GM18858 (cell line): Measurements from ENCODE around the gene PTPN3.
"Not testable (repeated sequence)": the region's sequence is repeated elsewhere in the genome, so short reads cannot be mapped to it uniquely, and the experiment has no call there.

Experiments
- ATAC-seq: cut with Tn5 transposase; IDR thresholded peaks from one replicate; pipeline ENCODE4 v1.9.1; 2021; ENCODE audit not compliant: unreplicated experiment

PTPN3 gene

DNA sequence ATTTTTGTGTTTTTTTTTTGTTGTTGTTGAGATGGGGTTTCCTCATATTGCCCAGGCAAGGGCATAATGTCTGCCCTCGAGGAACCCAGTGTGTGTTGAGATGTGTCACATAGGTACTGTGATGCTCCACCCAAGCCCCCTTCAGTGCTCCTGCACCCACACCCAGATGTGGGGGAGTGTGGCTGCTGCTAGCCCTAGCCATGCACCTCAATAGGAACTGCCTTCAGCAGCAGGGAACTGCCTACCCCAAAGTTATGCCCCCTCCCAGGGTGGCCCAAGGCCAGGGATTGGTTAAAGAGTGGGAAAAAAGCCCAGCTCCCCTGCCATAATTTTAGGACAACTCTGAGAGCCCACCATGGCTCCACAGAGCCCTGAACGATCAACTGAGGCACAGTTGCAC is 143.9 kb downstream of the PTPN3 start:
- ATAC-seq, result no peak

- no peak for ATAC-seq
Measured at GRCh38 chr9:109351032-109351431, 147.1 kb downstream of the PTPN3 start.

DNA sequence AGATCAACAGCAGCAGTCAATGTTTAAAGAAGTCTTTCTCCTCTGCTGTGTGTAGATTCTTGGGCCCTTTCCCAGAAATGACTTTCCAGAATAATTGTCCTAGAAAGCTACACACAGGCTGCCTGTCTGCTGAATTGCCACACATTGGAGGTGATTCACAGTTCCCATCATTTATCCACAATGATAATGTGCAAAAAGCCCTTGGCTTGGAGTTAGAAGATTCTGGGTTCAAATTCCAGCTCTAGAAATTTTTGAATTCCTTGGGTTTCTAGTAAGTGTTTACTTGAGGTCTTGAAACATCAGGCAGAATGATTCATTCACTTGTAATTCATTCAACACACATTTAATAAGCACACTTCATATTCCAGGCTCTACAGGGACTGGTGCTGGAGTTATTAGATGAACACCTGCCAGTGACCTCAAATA is 148.7 kb downstream of the PTPN3 start:
- no peak for ATAC-seq

DNA sequence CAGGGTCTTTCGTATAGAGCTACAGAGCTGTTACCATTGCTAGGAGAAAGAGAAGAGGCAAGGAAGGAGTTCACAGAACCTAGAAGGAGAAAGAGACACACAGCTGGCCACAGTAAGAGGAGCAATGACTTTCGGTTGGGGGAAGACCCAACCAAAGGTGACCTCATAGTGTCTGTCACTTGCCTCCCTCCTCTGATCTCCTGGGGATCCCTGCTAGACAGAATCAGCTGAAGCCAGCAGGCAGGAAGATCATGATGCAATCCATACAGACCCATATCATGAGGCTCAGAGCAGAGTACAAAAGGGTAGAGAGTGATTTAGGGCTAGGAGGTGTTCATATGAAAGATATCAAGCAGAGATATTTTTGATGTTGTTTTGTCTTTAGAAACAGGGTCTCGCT is 151.2 kb downstream of the PTPN3 start:
- no peak for ATAC-seq

DNA sequence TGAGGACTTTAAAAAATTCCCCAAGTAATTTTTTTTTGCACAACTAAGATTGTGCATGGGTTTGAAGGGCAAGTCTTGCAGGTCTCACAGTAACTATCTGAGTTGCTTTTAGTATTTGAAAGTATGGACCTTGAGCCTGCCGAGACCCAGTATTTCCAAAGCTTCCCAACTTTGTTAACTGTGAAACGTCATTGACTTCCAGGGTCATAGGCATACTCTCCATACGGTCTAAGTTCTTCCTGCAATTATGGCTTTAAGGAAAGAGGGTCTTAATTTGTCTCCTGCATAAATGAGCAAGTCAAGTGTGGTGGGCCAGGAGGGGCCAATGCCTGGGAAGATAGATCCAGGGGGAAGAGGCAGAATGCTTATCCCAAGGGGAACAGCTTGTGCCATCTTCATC is 153.2 kb downstream of the PTPN3 start:
- no peak for ATAC-seq

GRCh38 chr9:109342878-109343277 is 155.2 kb downstream of the PTPN3 start:
- no peak for ATAC-seq

- ATAC-seq, result no peak
Measured at GRCh38 chr9:109341561-109341960, 156.5 kb downstream of the PTPN3 start.

GRCh38 chr9:109340979-109341378 is 157.1 kb downstream of the PTPN3 start:
- not testable (repeated sequence) for ATAC-seq

GRCh38 chr9:109336409-109336808 is 161.7 kb downstream of the PTPN3 start:
- ATAC-seq, result no peak

DNA sequence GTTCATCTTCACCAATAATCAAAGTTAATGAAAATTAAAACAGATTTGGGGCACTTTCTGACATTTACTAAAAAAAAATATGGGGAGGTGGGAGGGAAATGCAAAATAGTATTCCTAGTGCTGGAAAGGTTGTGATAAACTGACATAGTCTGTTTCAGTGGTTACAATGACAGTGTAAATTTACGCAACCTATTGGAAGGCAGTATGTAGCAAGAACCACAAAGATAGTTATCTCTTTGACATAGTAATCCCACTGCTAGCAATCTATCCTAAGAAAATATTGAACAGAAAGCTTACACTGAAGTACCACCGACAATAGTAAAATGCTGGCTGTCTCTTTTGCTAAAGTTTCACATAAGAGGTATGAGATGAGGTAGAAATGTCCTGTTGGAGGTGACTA is 162.2 kb downstream of the PTPN3 start:
- no peak for ATAC-seq

- no peak for ATAC-seq
Measured at GRCh38 chr9:109335121-109335520, 163.0 kb downstream of the PTPN3 start.

DNA sequence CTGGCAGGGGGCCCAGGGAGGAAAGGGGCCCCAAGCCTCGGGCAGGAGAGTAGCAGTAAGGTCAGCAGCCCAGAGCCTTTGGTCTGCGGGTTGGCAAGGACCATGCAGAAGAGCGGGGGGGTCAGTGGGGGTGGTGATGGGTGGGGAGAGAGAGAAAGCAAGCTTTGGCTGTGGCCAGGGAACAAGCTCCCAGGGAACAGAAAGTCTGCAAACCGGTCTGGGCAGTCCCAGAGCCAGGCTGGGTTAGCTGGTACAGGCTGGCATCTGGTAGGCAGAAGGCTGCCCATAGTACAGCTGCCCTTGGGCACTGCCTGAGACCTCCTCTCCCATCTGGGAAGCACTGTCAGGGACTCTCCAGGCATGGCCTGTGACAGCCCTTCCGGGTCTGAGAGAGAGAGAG is 166.8 kb downstream of the PTPN3 start:
- no peak for ATAC-seq

- no peak for ATAC-seq
Measured at GRCh38 chr9:109329638-109330258, 168.4 kb downstream of the PTPN3 start.

GRCh38 chr9:109328978-109329637 is 169.0 kb downstream of the PTPN3 start:
- ATAC-seq, result no peak
